Activated CD4-positive, alpha-beta T cell treated with anti-CD3 and anti-CD28 coated beads for 24 hours (primary cell): ENCODE data around the gene ABLIM1.

ENCODE experiments used
- DNase-seq, 2 donors: peaks; one replicate each; pipeline ENCODE4 v3.0.0-alpha.2; 2020; ENCODE audit warnings: low read depth in 2 of 2

ABLIM1 gene

GRCh38 chr10:114458955-114459354, 199.1 kb downstream of the ABLIM1 start:
- DNase-seq = peak in 1 of 2 donors; percentile 8

- DNase-seq = no peak
Measured at GRCh38 chr10:114458216-114458920, 199.7 kb downstream of the ABLIM1 start.

DNA sequence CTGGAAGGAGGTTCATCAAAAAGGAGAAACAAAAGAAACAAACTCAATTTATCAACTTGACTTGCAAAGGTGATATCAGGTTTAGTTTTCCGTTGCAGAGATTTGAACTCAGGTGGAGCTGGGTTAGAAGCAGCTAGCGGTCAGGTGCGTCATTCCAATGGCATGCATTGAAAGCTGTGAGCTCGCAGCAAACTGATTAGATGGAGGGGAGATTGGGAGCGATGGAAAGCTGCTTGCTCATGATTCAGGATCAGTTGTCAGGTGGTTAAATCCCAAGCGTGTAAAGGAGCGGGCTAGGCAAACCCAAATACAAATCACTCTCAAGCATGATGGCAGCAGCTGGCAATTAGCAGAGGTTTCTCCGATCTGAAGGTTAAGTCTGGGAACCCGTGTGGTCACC, 204.5 kb downstream of the ABLIM1 start:
- DNase-seq = no peak

DNA sequence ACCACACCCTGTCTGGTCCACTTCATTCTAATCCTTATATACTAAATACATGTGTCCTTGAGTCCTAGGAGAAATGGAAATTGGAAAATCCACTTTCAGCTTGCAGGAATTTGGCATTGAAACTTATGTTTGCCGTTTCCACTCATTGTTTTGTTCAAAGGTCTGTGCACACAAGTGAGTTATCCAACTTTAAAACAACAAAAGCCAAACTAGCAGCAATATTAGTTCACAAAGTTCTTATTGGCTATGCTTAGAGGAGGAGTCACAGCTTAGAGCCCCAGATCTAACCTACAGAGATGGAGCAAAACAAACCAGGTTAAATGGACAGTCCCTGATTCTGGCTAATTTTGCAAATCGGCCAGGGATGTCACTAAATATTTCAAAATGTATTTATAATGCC, 209.2 kb downstream of the ABLIM1 start:
- DNase-seq = no peak

GRCh38 chr10:114445332-114445731, 212.7 kb downstream of the ABLIM1 start:
- no peak for DNase-seq

- DNase-seq = no peak
Measured at GRCh38 chr10:114444819-114445218, 213.3 kb downstream of the ABLIM1 start.

DNA sequence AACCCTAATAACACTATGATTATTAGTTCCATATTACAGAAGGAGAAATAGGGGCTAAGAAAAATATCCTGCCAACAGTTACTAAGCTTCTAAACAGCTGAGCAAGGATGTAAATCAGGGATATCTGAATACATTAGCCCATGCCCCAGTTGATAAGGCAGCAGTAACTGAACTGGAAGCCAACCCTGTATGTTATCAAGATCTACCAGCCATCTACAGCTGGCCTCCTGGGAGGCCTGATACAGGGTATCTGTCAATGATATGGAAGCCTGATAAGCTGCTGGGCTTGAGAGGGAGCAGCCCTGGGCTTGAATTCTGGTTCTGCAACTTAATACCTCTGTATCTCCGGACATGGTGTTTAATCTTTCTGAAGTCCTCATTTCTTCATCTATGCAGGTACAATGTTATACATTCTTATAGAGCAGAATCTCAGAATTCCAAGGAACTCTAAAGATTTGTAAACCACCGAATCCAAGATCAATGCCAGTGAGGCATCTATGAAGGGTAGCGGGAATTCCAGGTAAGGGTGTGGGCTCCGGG, 215.9 kb downstream of the ABLIM1 start:
- DNase-seq = no peak

- no peak for DNase-seq
Measured at GRCh38 chr10:114441107-114441506, 217.0 kb downstream of the ABLIM1 start.

- DNase-seq = no peak
Measured at GRCh38 chr10:114437473-114438292, 220.4 kb downstream of the ABLIM1 start.

DNA sequence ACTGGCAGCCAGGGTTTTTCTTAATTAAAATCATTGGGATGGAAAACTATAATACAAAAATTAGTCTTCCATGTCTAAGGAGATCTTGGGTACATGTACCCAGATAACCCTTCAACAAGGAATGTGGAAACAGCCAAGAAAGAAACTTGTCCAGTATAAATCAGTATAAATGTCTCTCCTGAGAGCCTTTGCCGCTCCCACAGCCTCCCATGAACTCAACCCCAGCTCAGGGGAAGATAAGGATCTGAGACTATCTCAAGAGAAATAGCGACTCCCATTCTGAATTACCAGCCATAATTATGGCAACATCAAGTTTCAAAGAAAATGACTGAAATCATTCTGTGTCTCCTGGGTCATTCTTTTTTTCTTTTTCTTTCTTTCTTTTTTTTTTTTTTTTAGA, 221.1 kb downstream of the ABLIM1 start:
- DNase-seq = no peak

DNA sequence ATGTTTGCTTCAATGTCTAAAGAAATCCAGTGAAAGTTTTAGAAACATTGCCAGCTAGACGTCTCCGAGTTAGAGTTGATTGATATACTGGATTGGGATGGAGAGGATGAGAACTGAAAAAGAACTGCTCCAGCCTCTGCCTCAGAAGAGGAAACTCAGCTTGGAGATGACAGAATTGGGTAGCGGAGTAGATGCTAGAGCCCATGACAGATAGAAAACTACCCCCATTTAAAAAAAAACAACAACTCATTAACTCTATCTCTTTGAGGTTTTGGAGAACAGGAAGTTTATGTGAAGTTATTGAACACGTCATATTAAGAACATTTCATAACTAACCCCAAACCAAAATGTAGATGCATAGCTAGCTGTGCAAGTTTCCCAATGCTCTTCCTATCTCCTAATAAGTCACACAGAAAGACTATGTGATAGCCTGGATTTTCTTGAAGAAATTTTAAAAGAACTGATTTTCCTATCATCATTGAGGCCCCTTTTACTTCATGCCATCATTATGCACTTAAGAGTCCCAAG, 225.4 kb downstream of the ABLIM1 start:
- DNase-seq = no peak

- DNase-seq = no peak
Measured at GRCh38 chr10:114431414-114432135, 226.5 kb downstream of the ABLIM1 start.

GRCh38 chr10:114430688-114431413, 227.2 kb downstream of the ABLIM1 start:
- no peak for DNase-seq

DNA sequence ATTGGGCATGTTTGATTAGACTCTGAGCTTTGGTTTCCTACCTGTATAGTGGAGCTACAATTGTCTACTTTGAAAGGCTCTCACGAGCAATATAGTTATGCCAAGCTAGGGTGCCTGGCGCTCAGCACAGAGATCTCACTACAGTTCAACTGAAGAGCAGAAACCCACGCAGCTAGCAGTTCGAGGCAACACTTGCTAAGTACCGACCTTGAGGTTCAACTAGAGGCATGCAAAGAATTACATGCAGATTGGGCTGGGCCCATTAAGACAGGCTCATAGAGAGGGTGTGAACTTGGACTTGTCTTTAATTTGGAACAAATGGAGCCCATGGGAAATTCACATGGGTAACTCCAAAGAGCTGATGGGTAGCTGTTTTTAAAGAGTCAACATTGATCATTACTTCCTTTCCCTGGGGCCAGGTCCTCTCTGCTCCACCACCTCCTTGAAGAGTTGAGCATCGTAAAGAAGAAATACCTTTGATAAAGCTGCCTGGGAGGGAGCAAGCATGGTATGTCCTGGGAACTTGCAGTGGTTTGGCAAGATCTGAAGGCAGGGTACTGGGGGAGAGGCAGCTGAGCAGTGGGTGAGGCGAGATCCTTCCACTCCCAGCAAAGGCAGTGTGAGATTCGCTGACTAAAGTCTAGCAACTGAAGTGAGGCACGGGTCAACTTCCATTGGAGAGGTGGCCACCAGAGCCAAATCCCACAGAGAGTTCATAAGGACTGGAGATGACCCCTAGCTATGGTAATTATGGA, 228.3 kb downstream of the ABLIM1 start:
- DNase-seq = no peak

DNA sequence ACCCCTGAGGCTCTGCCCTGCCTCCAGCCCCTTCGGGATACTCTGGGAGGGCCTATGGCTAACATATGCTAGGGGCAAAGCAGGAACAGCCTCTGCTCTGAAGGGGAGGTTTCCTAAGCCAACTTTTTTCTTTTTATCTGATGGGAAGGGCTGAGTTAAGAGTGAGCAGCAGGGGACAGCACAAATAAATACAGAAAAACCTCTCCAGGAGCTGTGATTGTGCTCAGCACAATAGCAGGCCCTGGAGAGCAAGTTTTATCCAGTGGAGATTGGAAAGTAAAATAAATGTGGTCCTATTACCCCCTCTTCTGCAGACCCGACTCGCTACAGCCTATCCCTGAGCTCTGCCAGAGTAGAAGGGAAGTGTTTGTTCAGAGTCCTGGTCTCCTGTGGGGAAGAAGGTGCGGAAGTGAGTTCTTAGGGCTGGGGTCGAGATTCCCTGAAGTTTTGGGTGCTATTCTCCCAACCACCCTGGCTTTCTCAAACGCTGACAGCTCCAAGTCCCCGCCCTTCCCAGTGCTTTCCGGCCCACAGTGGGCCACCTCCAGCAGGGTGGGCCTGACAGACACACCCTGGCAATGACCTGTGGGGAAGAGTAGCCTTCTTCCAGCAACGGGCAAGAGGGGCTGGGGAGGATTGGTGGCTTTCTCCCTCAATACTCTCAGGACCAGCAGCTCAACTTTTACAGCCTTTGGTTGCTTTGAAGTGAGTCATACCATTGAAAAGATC, 230.8 kb downstream of the ABLIM1 start:
- no peak for DNase-seq

DNA sequence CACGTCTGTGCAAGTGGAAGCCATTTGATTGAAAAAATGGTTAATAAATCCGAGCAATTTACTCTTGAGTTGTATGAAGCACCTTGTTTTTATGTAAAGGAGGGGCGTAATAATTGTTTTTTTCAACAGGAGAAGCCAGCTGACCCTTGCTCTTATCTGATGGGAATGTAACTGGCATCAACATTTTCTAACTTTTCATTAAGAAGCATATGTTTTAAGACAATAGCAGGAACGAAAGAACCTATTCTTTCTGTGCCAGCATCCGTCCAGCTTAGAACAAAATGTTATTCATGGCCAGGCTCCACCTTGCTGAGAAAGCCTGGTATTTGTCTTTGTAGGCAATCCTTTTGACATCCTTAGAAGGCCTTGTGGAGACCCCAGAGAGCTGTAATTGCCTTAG, 231.6 kb downstream of the ABLIM1 start:
- no peak for DNase-seq

- DNase-seq = no peak
Measured at GRCh38 chr10:114420811-114421485, 237.1 kb downstream of the ABLIM1 start.

GRCh38 chr10:114418109-114418508, 240.0 kb downstream of the ABLIM1 start:
- DNase-seq = no peak
